Tibial nerve (tissue), 4 donors: ENCODE data around the gene PXDC1. TPM values are rescaled to one million over a fixed set of nuclear protein-coding genes. Genes with fewer than 3 reads are reported as not detected.
"Not testable (repeated sequence)": the region's sequence is repeated elsewhere in the genome, so short reads cannot be mapped to it uniquely, and the experiment has no call there.

Experiments used
- DNase-seq, 2 donors: peaks; one replicate each; pipeline ENCODE4 v3.0.0-alpha.2; 2019; ENCODE audit warnings: low spot score in 2 of 2
- H3K27ac ChIP-seq, 4 donors: fragments of 200-600 bp; sonication (generic) in 3 of 4; one replicate each; pipeline ENCODE4 v1.5.1; 2017 to 2019; ENCODE audit warnings: mild to moderate bottlenecking in 1 of 4
- H3K27me3 ChIP-seq, 2 donors: fragments of 200-600 bp; sonication (generic) in 1 of 2; one replicate each; pipeline versions ENCODE4 v1.5.1 to v1.6.0; 2017 to 2019
- H3K36me3 ChIP-seq, 3 donors: fragments of 200-600 bp; sonication (generic); one replicate each; pipeline ENCODE4 v1.5.1; 2018 to 2019
- H3K4me1 ChIP-seq, 4 donors: fragments of 200-600 bp; sonication (generic) in 3 of 4; one replicate each; pipeline ENCODE4 v1.5.1; 2017 to 2019
- H3K4me3 ChIP-seq, 4 donors: fragments of 200-600 bp; sonication (generic) in 3 of 4; one replicate each; pipeline ENCODE4 v1.5.1; 2017 to 2019; ENCODE audit warnings: mild to moderate bottlenecking in 1 of 4, moderate library complexity in 1 of 4
- H3K9me3 ChIP-seq, 4 donors: fragments of 200-600 bp; sonication (generic) in 3 of 4; one replicate each; pipeline ENCODE4 v1.5.1; 2017 to 2019
- EP300 ChIP-seq, 2 donors: sonication (generic); formaldehyde crosslinking; IDR thresholded peaks; one replicate each; pipeline ENCODE4 v1.6.1; 2017; ENCODE audit warnings: antibody characterized with exemption in 2 of 2, mild to moderate bottlenecking in 1 of 2
- POLR2A ChIP-seq, 2 donors: fragments of 450-650 bp; IDR thresholded peaks; one replicate each; pipeline ENCODE4 v1.6.1; 2017; ENCODE audit warnings: antibody characterized with exemption in 2 of 2, mild to moderate bottlenecking in 2 of 2, moderate library complexity in 2 of 2
- WGBS, 2 donors: methylation state at CpG; one replicate each; pipeline ENCODE4 v1.1.5; 2018; 5-methylcytosine and 5-hydroxymethylcytosine counted together
- small RNA-seq: library from RNA; depleted of rRNA; stranded (forward); fragments of <200 nt; gene quantifications from one replicate; pipeline ENCODE3, GENCODE V24; 2016
- total RNA-seq, 4 donors: library from RNA; depleted of rRNA; stranded (reverse); fragments of >200 nt; gene quantifications; one replicate each; pipeline ENCODE4 v1.1.0, GENCODE V29; 2016
- TF ChIP-seq, protein P1 (sequence below), 5 experiments: fragments of 200-600 bp in 3 of 5; fragments of 450-650 bp in 2 of 5; sonication (generic) in 3 of 5; IDR thresholded peaks; one replicate each; pipeline ENCODE4 v1.5.1; 2016 to 2019; ENCODE audit warnings: antibody characterized with exemption in 5 of 5, mild to moderate bottlenecking in 3 of 5, moderate library complexity in 2 of 5

PXDC1 gene
- total RNA-seq, 4 donors from 2014 or later: 93.6 to 174 (median 113) TPM

DNA sequence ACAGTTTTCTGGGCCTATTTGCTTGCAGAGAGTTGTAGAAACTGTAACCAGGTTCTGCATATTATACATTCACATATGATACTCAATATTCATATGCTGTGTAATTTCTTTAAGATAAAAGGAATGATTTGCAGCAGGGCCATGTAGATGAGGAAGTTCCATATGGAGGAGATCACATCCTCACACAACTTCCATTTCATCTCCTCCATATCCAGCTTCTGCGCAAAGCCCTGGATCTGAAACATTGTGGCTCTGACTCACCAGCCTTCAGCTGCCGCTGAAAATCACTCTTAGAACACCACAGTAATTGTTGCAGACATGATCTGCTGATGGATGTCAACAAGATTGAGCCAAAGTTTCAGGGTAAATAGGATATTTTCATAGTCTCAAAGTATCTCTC is 57.7 kb downstream of the PXDC1 start:
- no peak for DNase-seq
- Histone ChIP-seq H3K9me3 (no peaks in the 10 kb centered on the region), H3K4me1 (peaks cover 0 to 4% (median 0%) of the 10 kb centered on the region in 4 donors), H3K36me3 (no peaks in the 10 kb centered on the region), H3K4me3 (no peak overlapping the region), H3K27me3 (no peaks in the 10 kb centered on the region), H3K27ac (no peak overlapping the region)
- 89 to 91% methylated on average over 2 of the region's 2 CpGs for WGBS, 2 donors
- TF ChIP-seq EP300 (IDR thresholded peaks at IDR 0.05) (no peak), POLR2A (IDR thresholded peaks at IDR 0.05) (no peak)
- TF ChIP-seq, protein P1, sequence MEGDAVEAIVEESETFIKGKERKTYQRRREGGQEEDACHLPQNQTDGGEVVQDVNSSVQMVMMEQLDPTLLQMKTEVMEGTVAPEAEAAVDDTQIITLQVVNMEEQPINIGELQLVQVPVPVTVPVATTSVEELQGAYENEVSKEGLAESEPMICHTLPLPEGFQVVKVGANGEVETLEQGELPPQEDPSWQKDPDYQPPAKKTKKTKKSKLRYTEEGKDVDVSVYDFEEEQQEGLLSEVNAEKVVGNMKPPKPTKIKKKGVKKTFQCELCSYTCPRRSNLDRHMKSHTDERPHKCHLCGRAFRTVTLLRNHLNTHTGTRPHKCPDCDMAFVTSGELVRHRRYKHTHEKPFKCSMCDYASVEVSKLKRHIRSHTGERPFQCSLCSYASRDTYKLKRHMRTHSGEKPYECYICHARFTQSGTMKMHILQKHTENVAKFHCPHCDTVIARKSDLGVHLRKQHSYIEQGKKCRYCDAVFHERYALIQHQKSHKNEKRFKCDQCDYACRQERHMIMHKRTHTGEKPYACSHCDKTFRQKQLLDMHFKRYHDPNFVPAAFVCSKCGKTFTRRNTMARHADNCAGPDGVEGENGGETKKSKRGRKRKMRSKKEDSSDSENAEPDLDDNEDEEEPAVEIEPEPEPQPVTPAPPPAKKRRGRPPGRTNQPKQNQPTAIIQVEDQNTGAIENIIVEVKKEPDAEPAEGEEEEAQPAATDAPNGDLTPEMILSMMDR (IDR thresholded peaks at IDR 0.05): no peak

DNA sequence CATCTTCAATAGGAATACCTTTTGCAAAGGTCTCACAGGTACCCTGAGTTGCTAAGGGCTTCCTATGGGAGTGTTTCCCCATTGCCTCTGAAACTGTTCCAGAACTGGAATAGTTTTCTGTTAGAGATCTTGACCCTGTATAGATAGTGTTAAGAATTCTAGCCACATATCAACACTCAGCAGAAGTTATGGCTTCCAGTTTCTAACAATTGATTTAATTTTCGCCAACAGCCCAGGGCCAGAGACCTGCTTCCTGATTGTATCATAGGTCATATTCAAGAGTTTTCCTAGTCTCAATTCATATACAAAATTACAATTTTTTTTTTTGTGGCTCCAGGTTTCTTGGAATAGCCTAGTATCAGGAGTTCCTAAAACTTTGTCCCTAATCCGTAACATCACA is 61.0 kb downstream of the PXDC1 start:
- Histone ChIP-seq H3K27ac (no peak overlapping the region), H3K27me3 (no peaks in the 10 kb centered on the region), H3K4me3 (no peak overlapping the region), H3K9me3 (no peaks in the 10 kb centered on the region), H3K36me3 (no peaks in the 10 kb centered on the region), H3K4me1 (no peaks in the 10 kb centered on the region)
- no peak for TF ChIP-seq POLR2A (IDR thresholded peaks at IDR 0.05)
- 92 to 95% methylated on average over 2 of the region's 2 CpGs for WGBS, 2 donors
- DNase-seq: no peak

DNA sequence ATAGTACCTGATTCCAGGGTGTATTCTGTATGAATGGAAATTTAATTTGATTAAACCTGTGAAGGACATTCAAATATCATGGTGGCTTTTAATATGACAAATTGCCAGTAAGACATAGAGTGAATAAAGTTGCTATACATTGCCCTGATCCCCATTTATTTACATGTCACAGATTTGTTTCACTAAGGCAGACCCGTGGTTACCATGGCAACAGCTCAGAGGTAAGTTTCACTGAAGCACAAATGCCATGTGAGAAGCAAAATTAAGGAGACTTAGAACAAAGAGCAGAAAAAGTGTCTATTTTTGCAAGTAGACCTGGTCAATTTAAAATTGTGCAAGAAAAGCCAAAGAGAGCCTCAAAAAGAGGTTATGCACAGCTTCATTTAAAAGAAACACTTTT is 63.7 kb downstream of the PXDC1 start:
- 71 to 77% methylated on average over 1 of the region's 1 CpG for WGBS, 2 donors
- H3K9me3 ChIP-seq: no peaks in the 10 kb centered on the region
- TF ChIP-seq POLR2A (IDR thresholded peaks at IDR 0.05) (no peak), EP300 (IDR thresholded peaks at IDR 0.05) (no peak)
- TF ChIP-seq, protein P1 (IDR thresholded peaks at IDR 0.05): no peak
- no peaks in the 10 kb centered on the region for H3K36me3 ChIP-seq
- H3K4me1 ChIP-seq: no peaks in the 10 kb centered on the region
- no peak overlapping the region for H3K4me3 ChIP-seq
- no peak for DNase-seq
- no peaks in the 10 kb centered on the region for H3K27me3 ChIP-seq
- no peak overlapping the region for H3K27ac ChIP-seq

- Histone ChIP-seq H3K27me3 (no peaks in the 10 kb centered on the region), H3K9me3 (peaks cover 0 to 18% (median 0%) of the 10 kb centered on the region in 4 donors), H3K27ac (no peak overlapping the region), H3K4me1 (no peaks in the 10 kb centered on the region), H3K36me3 (no peaks in the 10 kb centered on the region), H3K4me3 (no peak overlapping the region)
- DNase-seq: no peak
- TF ChIP-seq EP300 (IDR thresholded peaks at IDR 0.05): no peak
- no peak for TF ChIP-seq POLR2A (IDR thresholded peaks at IDR 0.05)
- TF ChIP-seq, protein P1 (IDR thresholded peaks at IDR 0.05): no peak
- WGBS, 2 donors: 74 to 81% methylated on average over 6 of the region's 6 CpGs
Measured at GRCh38 chr6:3683331-3683730, 68.2 kb downstream of the PXDC1 start.

DNA sequence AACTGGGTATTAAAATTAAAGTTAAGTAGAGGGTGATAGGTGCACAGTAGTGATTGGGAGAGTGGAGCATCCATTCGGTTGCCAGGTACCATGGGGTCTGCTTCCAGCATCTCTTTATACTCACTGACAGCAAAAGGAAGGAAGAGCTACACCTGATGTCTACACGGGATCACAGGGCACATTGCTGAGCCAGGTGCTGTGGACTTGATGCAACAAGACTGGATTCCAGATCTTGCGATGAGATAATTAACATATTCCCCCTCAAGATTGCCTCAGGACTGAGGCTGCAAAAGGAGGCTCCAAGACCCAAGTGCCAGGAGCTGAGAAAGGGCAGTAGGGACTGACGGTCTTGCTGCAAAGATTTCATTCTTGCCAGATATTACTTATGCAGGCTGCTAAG is 72.6 kb downstream of the PXDC1 start:
- Histone ChIP-seq H3K9me3 (peaks cover 0 to 42% (median 1%) of the 10 kb centered on the region in 4 donors), H3K4me3 (no peak overlapping the region), H3K4me1 (no peaks in the 10 kb centered on the region), H3K36me3 (no peaks in the 10 kb centered on the region), H3K27ac (no peak overlapping the region), H3K27me3 (no peaks in the 10 kb centered on the region)
- no peak for TF ChIP-seq EP300 (IDR thresholded peaks at IDR 0.05)
- 85 to 87% methylated on average over 4 of the region's 4 CpGs for WGBS, 2 donors
- no peak for DNase-seq

DNA sequence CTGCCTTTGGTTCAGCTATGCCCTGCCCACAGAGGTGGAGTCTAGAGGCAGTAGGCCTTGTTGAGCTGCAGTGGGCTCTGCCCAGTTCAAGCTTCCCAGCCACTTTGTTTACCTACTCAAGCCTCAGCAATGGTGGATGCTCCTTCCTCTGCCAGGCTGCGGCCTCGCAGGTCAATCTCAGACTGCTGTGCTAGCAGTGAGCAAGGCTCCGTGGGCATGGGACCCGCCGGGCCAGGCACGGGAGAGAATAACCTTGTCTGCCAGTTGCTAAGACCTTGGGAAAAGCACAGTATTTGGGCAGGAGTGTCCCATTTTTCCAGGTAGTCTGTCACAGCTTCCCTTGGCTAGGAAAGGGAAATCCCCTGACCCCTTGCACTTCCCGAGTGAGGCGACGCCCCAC is 73.8 kb downstream of the PXDC1 start:
- not testable (repeated sequence) for H3K36me3 ChIP-seq, H3K27me3 ChIP-seq, H3K4me3 ChIP-seq, H3K4me1 ChIP-seq, H3K27ac ChIP-seq, DNase-seq
- WGBS, 2 donors: 90 to 95% methylated on average over 7 to 9 of the region's 9 CpGs
- H3K9me3 ChIP-seq: peaks cover 0 to 46% (median 1%) of the 10 kb centered on the region in 4 donors

DNA sequence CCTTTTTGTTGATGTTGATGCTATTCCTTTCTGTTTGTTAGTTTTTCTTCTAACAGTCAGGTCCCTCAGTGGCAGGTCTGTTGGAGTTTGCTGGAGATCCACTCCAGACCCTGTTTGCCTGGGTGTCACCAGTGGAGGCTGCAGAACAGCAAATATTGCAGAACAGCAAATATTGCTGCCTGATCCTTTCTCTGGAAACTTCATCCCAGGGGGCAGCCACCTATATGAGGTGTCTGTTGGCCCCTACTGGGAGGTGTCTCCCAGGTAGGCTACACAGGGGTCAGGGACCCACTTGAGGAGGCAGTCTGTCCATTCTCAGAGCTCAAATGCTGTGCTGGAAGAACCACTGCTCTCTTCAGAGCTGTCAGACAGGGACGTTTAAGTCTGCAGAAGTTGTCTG is 74.2 kb downstream of the PXDC1 start:
- not testable (repeated sequence) for H3K27me3 ChIP-seq, H3K36me3 ChIP-seq, H3K4me3 ChIP-seq, DNase-seq, H3K4me1 ChIP-seq, H3K27ac ChIP-seq
- H3K9me3 ChIP-seq: peaks cover 0 to 48% (median 1%) of the 10 kb centered on the region in 4 donors
- WGBS, 2 donors: 63% methylated on average over 1 of the region's 1 CpG; no CpG with 5 or more reads in 1 of the 2 donors

Small RNA genes lying within 50 kb of the gene (small RNA-seq; reads per million reads assigned to genes)
- gene AL033523.1: not detected

Other genes with a start within 250 kb of the PXDC1 start
- gene FAM50B, start 97.7 kb upstream of the PXDC1 start, total RNA-seq: 10 to 100 TPM in 3 of 4 donors, 1 to 10 TPM in 1; 6.9 to 23.5 (median 16.1) TPM